Nephron (organoid): Measurements from ENCODE around the gene UGT1A3.

Source experiments
- H3K27ac Mint-ChIP-seq, 3 experiments: 2 replicates each; pipeline ENCODE4 v1.8.0; 2020; ENCODE audit warnings: mixed read lengths in 3 of 3, mild to moderate bottlenecking in 2 of 3, moderate library complexity in 1 of 3
- H3K27me3 Mint-ChIP-seq: 2 replicates; pipeline ENCODE4 v1.8.0; 2021; ENCODE audit warnings: low read depth, mild to moderate bottlenecking, moderate library complexity, mixed read lengths
- H3K36me3 Mint-ChIP-seq: 2 replicates; pipeline ENCODE4 v1.8.0; 2020; ENCODE audit warnings: low read depth, mixed read lengths
- H3K4me1 Mint-ChIP-seq: 2 replicates; pipeline ENCODE4 v1.8.0; 2020; ENCODE audit warnings: mixed read lengths
- H3K4me3 Mint-ChIP-seq, 3 experiments: 2 replicates each; pipeline ENCODE4 v1.8.0; 2020; ENCODE audit warnings: mild to moderate bottlenecking in 3 of 3, mixed read lengths in 3 of 3, moderate library complexity in 2 of 3
- H3K9me3 Mint-ChIP-seq: 2 replicates; pipeline ENCODE4 v1.8.0; 2020; ENCODE audit warnings: mixed read lengths
- TF ChIP-seq, protein P1 (sequence below), 3 experiments: fragments of 200-600 bp; sonication (generic); IDR thresholded peaks; one replicate each; pipeline ENCODE4 v1.5.0; 2021; ENCODE audit warnings: antibody characterized with exemption in 3 of 3; ENCODE audit not compliant: unreplicated experiment in 3 of 3

The UGT1A3 gene

DNA sequence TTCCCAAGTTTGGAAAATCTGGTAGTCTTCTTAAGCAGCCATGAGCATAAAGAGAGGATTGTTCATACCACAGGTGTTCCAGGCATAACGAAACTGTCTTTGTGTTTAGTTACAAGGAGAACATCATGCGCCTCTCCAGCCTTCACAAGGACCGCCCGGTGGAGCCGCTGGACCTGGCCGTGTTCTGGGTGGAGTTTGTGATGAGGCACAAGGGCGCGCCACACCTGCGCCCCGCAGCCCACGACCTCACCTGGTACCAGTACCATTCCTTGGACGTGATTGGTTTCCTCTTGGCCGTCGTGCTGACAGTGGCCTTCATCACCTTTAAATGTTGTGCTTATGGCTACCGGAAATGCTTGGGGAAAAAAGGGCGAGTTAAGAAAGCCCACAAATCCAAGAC lies 43.3 kb downstream of the UGT1A3 start:
- Mint-ChIP-seq H3K27me3 (peaks cover 7% of the 10 kb centered on the region), H3K36me3 (no peaks in the 10 kb centered on the region), H3K27ac (no peak overlapping the region), H3K9me3 (peaks cover 1% of the 10 kb centered on the region), H3K4me1 (no peaks in the 10 kb centered on the region), H3K4me3 (no peak overlapping the region)
- TF ChIP-seq, protein P1, sequence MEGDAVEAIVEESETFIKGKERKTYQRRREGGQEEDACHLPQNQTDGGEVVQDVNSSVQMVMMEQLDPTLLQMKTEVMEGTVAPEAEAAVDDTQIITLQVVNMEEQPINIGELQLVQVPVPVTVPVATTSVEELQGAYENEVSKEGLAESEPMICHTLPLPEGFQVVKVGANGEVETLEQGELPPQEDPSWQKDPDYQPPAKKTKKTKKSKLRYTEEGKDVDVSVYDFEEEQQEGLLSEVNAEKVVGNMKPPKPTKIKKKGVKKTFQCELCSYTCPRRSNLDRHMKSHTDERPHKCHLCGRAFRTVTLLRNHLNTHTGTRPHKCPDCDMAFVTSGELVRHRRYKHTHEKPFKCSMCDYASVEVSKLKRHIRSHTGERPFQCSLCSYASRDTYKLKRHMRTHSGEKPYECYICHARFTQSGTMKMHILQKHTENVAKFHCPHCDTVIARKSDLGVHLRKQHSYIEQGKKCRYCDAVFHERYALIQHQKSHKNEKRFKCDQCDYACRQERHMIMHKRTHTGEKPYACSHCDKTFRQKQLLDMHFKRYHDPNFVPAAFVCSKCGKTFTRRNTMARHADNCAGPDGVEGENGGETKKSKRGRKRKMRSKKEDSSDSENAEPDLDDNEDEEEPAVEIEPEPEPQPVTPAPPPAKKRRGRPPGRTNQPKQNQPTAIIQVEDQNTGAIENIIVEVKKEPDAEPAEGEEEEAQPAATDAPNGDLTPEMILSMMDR (IDR thresholded peaks at IDR 0.05; ENCODE audit: unreplicated experiment in 3 of 3) = no peak

DNA sequence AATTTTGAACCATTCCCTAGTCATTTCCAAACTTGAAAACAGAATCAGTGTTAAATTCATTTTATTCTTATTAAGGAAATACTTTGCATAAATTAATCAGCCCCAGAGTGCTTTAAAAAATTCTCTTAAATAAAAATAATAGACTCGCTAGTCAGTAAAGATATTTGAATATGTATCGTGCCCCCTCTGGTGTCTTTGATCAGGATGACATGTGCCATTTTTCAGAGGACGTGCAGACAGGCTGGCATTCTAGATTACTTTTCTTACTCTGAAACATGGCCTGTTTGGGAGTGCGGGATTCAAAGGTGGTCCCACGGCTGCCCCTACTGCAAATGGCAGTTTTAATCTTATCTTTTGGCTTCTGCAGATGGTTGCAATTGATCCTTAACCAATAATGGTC lies 43.7 kb downstream of the UGT1A3 start:
- Mint-ChIP-seq H3K27me3 (peaks cover 7% of the 10 kb centered on the region), H3K36me3 (no peaks in the 10 kb centered on the region)
- TF ChIP-seq, protein P1 (IDR thresholded peaks at IDR 0.05; ENCODE audit: unreplicated experiment in 3 of 3) = no peak

DNA sequence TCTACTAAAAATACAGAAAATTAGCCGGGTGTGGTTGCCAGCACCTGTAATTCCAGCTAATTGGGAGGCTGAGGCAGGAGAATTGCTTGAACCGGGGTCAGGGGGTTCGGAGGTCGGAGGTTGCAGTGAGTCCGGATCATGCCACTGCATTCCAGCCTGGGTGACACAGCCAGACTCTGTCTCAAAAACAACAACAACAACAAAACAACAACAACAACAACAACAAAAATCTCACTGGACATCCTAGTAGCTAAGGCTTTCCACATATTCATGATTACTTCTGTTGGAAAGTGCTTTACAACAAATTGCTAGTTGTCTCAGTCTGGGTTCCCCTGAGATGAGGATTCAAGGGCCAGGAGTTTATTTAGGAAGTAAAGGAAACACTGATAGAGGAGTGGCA lies 45.0 kb downstream of the UGT1A3 start:
- Mint-ChIP-seq H3K36me3 (no peaks in the 10 kb centered on the region), H3K9me3 (peaks cover 10% of the 10 kb centered on the region), H3K27ac (no peak overlapping the region), H3K4me3 (no peak overlapping the region), H3K27me3 (peaks cover 7% of the 10 kb centered on the region), H3K4me1 (no peaks in the 10 kb centered on the region)
- TF ChIP-seq, protein P1 (IDR thresholded peaks at IDR 0.05; ENCODE audit: unreplicated experiment in 3 of 3) = no peak

More for the DNA sequence above, 43.7 kb downstream of the UGT1A3 start:
- Mint-ChIP-seq H3K4me1 (no peaks in the 10 kb centered on the region), H3K27ac (no peak overlapping the region), H3K9me3 (peaks cover 4% of the 10 kb centered on the region), H3K4me3 (no peak overlapping the region)

DNA sequence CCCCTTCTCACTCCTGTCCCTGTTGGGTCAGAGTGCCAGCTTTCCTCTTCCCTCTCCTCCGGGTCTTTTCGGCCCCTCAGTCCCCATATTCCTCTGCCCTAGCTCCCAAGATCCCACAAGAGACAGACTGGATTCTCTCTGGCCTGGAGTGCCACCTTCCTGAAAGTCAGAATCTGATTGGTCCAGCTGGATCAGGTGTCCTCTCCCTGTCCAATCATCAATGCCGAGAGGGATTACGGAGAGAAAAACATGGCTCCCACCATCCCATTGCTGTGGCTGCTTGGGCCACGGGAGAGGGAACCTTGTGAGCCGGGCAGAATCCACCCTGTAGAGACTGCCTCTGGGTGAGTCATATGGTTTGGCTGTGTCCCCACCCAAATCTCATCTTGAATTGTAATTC lies 46.6 kb downstream of the UGT1A3 start:
- no peak overlapping the region for H3K27ac Mint-ChIP-seq
- no peaks in the 10 kb centered on the region for H3K36me3 Mint-ChIP-seq
- peaks cover 10% of the 10 kb centered on the region for H3K9me3 Mint-ChIP-seq
- H3K4me1 Mint-ChIP-seq = no peaks in the 10 kb centered on the region
- TF ChIP-seq, protein P1 (IDR thresholded peaks at IDR 0.05; ENCODE audit: unreplicated experiment in 3 of 3) = no peak
- H3K27me3 Mint-ChIP-seq = peaks cover 7% of the 10 kb centered on the region
- no peak overlapping the region for H3K4me3 Mint-ChIP-seq

DNA sequence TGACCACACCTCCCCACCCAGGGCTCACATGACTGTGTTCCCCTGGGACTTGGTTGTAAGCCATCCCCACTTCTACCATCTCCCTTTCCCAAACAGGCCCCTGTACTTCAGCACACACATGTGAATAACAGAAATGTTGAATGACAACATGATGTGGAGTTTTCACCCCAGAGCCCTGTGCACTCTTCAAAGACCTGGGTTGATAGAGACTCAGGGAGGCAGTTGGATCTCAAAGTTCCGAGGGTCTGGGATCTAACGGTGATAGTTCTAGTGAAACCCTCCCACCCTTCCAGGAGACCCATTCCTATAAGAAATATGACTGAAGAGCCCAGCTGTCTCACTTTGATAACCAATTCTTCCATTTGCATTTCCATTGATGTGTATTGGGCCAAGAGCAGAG lies 49.2 kb downstream of the UGT1A3 start, which contains the start of gene MROH2A:
TSS of gene MROH2A (plus strand) at position 301 of the 400 bp plus-strand sequence. CDS start 1,029 bp downstream, outside the sequence.
- H3K9me3 Mint-ChIP-seq = peaks cover 18% of the 10 kb centered on the region
- TF ChIP-seq, protein P1 (IDR thresholded peaks at IDR 0.05; ENCODE audit: unreplicated experiment in 3 of 3) = no peak
- no peaks in the 10 kb centered on the region for H3K36me3 Mint-ChIP-seq
- no peaks in the 10 kb centered on the region for H3K4me1 Mint-ChIP-seq
- H3K27ac Mint-ChIP-seq = no peak within 1 kb of the TSS
- peaks cover 4% of the 10 kb centered on the region for H3K27me3 Mint-ChIP-seq
- H3K4me3 Mint-ChIP-seq = no peak within 1 kb of the TSS

DNA sequence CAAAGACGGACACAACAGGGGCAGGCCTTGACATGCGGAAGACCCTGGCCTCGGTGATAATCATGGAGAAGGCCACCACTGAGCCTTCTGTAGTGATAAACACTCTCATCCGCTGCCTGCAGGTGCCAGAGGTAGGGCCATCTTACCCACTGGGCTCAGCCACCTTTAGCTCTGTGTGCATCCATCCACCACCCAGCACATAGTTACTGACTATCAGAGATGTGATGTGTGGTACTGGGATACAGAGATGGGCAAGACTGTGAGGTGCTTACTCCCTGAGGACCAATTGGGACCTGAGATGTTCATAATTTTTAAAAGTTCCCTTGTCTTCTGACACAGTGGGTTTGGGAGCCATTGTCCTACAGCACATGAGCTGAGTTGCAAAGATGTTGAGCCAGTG lies 50.9 kb downstream of the UGT1A3 start:
- Mint-ChIP-seq H3K4me1 (no peaks in the 10 kb centered on the region), H3K27ac (no peak overlapping the region), H3K36me3 (no peaks in the 10 kb centered on the region), H3K4me3 (no peak overlapping the region), H3K9me3 (peaks cover 20% of the 10 kb centered on the region), H3K27me3 (peaks cover 4% of the 10 kb centered on the region)
- TF ChIP-seq, protein P1 (IDR thresholded peaks at IDR 0.05; ENCODE audit: unreplicated experiment in 3 of 3) = no peak
